Stimulated activated CD4-positive, alpha-beta T cell treated with anti-CD3 and anti-CD28 coated beads, Interleukin-4, amount 100 ng/mL, for 48 hours (primary cell): ENCODE measurements around the gene RNF180.
"Not testable (repeated sequence)": the region's sequence is repeated elsewhere in the genome, so short reads cannot be mapped to it uniquely, and the experiment has no call there.

Experiments used
- DNase-seq, 2 donors: peaks; one replicate each; pipeline ENCODE4 v3.0.0-alpha.2; 2020; ENCODE audit warnings: low read depth in 2 of 2

Gene RNF180

DNA sequence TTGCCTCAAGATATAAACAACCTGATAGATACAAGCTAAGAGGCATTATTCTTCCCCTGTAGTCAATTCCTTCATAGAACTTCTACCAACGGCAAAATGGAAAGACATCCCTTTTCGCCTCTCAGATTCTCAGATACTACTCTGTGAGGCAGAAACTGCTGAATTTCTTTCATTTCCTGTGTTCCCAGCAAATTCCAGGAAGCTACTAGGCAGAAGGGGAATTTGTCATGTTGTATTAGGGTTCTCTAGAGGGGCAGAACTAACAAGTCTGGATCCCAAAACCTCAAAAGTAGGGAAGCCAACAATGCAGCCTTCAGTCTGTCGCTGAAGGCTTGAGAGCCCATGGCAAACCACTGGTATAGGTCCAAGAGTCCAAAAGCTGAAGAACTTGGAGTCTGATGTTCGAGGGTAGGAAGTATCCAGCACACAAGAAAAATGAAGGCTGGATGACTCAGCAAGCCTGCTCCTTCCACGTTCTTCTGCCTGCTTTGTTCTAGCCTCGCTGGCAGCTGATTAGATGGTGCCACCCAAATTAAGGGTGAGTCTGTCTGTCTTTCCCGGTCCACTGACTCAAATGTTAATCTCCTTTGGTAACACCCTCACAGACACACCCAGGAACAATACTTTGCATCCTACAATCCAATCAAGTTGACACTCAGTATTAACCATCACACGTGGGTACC lies 15.2 kb downstream of the RNF180 start:
- no peak for DNase-seq

DNA sequence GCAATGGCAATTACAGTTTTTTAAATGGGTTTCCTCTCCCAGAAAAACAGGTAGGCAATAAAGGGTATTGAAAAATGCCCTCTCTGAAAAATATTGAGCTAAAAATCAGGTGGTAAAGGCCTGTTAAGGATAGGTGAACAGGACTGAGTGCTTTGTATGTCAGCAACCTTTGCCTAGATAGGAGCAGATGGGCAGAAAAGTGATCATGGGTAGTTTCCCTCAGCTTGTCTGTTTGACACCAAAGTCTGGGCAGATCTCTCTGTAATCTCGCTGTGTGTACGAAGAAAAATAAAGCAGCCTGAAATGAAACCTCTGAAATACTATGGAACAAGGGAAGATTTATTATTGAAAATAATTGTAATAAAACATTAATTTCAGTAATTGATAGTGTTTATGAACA lies 15.8 kb downstream of the RNF180 start:
- DNase-seq: no peak

DNA sequence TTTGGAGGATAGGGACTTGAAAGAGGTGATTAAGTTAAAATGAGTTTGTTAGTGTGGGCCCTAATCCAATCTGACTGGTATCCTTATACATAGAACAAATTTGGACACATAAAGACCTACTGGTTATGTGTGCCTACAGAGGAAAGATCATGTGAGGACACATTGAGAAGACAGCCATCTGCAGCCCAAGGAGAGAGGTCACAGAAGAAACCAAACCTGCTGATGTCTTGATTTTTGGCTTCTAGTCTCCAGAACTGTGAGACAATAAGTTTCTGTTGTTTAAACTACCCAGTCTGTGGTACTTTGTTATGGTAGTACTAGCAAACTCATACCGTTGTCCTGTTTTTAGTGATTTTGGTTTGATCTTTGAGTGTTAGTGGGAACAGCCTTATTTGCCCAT lies 18.3 kb downstream of the RNF180 start:
- no peak for DNase-seq

DNA sequence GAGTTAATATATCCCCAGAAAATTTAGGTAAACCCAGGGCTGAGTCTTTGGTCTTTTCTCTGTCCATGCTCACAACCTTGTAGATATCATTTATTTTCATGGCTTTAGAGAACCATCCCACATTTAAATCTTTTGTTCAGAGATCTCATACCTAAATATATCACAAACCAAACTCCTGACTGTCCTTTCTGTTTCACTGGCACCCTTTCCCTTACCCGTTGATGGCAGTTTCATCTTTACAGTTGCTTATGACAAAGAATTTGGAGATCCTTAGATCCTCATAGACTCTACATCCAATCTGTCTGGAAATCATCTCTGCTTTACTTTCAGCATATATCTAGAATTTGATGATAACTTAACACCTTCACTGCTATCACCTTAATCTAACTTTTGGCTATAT lies 19.2 kb downstream of the RNF180 start:
- no peak for DNase-seq

DNA sequence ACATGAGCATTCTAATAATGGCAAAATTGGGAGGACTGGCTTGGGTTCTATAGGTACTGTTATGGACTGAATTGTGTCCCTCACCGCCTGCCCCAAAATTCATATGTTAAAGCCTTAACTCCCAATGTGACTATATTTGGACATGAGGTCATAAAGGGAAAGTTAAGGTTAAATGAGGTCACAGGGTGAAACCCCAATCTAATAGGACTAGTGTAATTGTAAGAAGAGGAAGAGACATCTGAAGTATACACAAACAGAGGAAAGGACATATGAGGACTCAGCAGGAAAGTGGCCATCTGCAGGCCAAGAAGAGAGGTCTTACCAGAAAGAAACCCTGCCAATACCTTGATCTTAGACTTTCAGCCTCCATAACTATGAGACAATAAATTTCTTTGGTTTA lies 23.1 kb downstream of the RNF180 start:
- no peak for DNase-seq

DNA sequence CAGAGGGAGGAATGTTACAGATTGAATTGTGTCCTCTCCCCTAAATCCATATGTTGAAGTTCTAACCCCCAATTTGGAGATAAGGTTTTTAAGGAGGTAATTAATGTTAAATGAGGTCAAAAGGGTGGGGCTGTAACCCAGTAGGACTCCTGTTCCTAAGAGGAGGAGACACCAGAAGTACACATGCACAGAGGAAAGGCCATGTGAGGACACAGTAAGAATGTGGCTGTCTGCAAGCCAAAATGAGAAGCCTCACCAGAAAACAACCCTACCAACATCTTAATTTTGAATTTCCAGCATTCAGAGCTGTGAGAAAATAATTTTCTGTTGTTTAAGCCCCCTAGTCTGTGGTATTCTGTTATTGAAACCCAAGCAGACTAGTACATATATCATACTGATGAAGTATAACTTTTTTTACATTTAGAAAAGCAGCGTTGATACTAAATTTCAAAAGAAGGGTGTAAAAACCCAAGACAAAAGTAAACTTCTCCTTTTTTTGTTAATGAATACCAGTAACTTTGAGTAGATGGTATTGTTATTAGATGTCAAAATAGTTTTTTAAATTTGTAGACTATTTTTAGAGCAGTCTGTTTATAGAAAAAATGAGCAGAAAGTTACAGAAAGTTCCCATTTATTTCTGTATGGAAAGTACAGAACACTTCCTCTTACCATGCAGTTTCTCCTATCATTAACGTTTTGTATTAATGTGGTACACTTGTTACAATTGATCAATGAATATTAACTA lies 25.1 kb downstream of the RNF180 start:
- DNase-seq: no peak

DNA sequence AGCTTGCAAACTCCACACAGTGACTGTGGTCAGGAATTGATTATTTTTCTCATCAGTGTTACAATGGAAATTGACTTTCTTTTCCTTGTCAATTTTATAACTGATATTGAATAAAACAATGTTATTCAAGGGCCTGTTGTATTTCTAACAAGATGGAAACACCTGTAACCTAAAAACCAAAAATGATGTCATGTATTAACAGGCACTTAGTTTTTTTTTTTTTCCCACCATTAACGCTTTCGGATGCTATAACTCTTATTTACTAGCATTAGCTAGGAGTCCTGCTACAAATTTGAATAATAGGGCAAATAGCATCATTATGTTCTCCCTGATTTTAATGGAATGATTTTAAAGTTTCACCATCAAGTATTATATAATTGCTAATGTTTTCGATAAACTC lies 30.3 kb downstream of the RNF180 start:
- no peak for DNase-seq

DNA sequence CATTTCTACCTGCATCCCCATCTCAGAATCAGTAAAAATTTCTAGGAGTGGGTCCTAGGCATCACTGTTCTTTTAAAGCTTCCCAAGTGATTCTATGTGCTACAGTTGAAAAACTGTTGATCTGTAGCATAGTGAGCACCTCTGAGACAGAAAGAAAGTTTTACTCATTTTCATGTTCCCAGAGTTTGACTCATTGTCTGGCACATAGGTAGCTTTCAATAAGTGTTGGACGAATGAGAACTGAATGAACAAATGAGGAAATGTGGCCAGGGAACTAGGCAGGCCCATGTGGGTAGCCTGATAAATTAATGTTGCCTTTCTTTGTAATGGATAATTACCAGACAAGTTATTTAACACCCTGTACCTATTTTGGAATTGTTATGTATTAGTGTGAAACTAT lies 33.8 kb downstream of the RNF180 start:
- DNase-seq: no peak

DNA sequence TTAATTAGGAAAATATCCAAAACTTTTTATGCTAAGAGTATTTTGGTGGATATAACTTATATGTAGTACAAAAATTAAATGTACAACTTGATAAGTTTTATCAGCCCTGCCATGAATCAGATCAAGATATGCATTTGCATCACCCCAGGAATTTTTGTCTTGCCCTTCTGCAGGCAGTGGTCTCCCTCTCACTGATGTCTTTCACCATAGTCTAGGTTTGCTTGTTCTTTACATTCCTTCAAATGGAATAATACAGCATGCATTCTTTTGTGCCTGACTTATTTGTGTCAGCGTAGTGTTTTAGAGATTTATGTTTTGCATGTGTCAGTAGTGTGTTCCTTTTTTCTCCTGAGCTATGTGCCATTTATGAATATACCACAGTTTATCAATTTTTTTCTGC lies 36.4 kb downstream of the RNF180 start:
- DNase-seq: no peak

DNA sequence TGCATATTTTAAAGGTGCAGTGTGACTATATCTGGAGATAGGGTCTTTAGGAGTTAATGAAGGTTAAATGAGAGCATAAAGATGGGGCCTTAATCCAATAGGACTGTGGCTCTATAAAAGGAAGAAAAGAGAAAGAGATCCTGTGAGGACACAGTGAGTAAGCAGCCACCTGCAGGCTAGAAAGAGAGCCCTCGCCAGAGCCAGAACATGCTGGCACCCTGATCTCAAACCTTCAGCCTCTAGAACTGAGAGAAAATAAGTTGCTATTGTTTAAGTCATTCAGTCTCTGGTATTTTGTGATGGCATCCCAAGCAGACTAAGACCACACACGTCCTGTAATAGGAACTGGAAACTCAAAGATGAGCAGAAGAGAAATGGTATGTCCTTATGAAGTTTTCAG lies 41.0 kb downstream of the RNF180 start:
- DNase-seq: no peak

DNA sequence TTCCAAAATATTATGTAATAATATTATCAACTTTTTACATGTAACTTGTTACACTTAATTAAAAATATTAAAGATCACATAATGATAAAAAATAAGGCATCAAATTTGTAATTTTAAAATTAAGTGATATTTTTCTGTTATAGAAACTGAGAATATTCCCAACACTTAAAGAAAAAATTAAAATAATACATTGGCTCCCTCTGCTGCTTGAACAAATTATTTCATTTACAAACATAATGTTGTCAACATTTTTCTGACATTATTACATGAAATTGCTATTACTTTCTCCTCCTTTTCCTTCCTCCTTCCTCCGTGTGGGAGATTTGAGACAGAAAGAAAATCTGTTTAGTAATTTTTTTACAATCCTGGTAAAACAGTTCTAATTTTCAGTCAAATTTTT lies 42.3 kb downstream of the RNF180 start:
- no peak for DNase-seq

DNA sequence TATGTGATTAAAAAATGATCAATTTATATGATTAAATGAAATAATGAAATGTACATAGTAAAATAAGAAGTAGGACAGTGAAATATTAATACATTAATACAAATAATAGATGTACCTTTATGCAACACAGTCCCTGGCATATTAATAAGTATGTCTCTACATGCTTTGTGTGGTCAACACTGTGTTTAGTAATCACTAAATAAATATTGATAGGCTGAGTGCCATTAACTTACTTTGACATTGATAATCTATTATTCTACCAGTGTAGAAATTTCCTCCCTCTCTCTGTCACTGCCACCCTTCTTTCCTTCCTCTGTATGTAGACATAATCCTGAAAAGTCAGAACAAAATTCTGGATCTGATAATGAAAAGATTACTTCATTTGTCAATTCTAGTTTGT lies 43.7 kb downstream of the RNF180 start:
- DNase-seq: no peak

DNA sequence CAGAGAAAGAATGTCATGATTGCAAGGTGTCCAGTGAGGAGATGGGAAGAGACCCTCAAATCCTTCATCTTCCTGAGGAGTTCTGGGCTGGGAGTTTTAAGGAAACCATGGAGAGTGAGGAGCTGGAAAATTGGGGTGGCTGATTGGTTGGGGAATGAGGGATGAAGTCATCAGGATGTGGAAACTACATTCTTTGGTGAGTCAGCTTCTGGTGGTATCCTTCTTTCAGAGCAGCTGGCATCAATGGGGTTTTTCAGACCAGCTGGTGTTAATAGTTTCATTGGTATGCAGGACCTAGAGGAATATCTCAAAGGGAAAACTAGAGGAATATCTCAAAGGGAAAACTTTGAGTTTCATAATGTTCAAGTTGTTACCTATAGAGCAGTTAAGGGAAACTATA lies 45.2 kb downstream of the RNF180 start:
- no peak for DNase-seq

DNA sequence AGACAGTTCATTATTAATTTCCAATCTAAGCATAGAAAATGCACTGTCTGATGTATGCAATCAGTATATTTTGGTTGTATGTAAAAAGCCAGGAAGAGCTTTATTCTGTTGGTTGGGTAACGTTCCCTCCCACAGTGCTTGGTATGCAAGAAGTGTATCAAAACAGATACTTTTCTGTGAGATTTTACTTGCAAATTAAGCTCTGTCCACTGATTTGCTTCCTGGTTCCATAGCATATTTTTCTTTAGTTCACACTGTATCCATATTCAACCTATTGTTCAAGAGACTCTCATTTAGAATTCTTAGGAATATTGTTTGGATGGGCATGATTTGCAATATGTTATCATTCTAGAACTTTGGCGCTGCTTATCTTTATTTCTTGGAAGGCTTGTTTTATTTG lies 47.4 kb downstream of the RNF180 start:
- no peak for DNase-seq

DNA sequence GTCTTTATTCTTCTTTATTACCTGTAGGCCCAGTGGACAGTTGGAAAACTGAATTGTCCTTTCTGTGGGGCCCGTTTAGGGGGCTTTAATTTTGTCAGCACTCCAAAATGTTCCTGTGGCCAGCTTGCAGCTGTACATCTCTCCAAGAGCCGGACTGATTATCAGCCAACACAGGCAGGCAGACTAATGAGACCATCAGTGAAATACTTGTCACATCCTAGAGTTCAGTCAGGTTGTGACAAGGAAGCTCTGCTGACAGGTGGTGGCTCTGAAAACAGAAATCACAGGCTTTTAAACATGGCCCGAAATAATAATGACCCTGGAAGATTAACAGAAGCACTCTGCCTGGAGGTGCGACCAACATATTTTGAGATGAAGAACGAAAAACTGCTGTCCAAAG lies 47.9 kb downstream of the RNF180 start:
- no peak for DNase-seq

DNA sequence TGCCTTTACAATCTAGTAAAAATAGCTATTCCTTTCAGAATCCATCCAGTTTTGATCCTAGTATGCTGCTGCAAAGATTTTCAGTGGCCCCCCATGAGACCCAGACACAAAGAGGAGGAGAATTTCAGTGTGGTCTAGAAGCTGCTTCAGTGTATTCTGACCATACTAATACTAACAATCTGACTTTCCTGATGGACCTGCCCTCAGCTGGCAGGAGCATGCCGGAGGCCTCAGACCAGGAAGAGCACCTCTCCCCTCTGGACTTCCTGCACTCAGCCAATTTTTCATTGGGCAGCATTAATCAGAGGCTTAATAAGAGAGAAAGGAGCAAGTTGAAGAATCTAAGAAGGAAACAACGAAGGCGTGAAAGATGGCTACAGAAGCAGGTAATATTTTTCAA lies 48.5 kb downstream of the RNF180 start:
- no peak for DNase-seq

DNA sequence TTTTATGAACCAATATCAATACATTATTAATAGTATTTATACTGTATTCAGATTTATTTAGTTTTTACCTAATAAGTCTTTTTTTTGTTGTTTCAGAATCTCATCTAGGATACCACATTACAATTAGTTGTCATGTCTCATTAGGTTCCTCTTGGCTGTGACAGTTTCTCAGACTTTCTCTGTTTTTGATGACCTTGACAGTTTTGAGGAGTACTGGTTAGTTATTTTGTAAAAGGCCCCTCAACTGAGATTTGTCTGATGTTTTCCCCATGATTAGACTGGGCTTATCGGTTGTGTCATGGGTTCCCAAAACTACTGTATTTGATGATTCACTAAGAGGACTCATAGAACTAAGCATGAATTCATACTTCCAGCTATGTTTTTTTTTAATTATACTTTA lies 56.3 kb downstream of the RNF180 start:
- no peak for DNase-seq

DNA sequence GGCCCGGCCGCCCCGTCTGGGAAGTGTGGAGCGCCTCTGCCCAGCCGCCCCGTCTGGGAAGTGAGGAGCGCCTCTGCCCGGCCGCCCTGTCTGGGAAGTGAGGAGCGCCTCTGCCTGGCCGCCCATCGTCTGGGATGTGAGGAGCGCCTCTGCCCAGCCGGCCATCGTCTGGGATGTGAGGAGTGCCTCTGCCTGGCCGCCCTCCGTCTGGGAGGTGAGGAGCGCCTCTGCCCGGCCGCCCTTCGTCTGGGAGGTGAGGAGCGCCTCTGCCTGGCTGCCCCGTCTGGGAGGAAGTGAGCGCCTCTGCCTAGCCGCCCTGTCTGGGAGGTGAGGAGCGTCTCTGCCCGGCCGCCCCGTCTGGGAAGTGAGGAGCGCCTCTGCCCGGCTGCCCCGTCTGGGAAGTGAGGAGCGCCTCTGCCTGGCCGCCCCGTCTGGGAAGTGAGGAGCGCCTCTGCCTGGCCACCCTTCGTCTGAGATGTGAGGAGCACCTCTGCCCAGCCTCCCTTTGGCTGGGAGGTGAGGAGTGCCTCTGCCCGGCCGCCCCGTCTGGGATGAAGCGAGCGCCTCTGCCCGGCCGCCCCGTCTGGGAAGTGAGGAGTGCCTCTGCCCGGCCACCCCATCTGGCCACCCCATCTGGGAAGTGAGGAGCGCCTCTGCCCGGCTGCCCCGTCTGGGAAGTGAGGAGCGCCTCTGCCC lies 59.8 kb downstream of the RNF180 start:
- not testable (repeated sequence) for DNase-seq

DNA sequence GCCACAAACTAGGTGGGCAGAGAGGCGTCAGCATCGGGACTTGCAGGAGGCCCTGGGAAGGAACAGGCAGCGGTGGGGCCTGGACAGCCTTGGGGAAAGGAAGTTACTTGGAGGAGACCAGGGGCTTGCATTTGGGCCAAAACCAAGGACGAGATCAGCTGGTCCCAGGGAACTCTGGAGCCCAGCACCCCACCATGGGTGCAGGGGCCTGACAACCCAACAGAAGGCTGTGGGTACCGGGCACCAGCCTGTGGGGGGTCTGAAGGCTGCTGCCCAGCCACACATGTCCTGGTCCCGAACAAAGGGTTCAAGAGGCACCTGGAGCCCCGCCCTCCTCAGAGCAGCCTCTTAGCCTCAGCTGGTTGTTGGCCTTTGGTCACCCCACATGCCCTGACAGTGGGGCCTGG lies 61.5 kb downstream of the RNF180 start:
- DNase-seq: not testable (repeated sequence)

DNA sequence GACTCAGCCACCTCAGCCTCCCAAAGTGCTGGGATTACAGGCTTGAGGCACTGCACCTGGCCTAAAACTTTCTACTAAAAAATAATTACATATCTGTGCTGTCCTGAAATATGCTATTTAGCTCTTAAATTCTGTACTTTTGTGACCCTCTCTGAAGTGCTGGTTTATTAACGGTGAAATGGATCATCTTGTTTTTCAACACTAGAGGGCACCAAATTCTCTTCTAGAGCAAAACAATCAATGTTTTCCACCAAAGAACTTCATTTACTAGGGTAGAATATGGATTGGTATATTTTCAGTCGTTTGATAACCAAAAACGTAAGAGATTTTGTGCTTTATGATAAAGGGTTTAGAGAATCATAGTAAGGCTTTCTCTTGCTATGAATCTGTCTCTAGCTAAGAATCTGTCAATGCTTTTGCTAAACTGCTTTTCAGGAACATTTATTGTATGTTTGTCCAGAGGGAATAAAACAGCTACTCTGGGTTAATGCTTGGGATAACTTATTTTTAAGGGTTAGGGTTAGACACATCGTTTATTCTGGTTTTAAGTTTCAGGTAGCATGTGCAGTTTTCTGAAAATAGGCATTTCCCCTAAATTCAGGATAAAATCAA lies 63.6 kb downstream of the RNF180 start:
- no peak for DNase-seq

DNA sequence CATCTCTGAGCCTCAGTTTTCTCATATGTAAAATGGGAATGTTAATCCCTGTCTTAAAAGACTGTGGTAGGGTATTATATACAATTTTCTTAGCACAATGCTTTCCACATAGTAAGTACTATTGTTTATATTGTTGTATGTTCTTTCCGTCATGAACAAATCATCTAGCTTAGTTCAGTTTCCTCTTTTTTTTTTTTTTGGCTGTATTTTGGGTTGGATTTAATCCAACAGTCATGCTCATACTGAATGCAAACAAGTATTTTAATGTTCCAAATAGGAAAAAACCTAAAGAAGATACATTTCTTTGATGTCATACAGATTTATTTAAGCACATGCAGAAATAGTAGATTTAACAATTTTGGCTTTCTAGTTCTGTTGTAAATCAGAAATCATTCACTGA lies 95.1 kb downstream of the RNF180 start:
- DNase-seq: no peak

DNA sequence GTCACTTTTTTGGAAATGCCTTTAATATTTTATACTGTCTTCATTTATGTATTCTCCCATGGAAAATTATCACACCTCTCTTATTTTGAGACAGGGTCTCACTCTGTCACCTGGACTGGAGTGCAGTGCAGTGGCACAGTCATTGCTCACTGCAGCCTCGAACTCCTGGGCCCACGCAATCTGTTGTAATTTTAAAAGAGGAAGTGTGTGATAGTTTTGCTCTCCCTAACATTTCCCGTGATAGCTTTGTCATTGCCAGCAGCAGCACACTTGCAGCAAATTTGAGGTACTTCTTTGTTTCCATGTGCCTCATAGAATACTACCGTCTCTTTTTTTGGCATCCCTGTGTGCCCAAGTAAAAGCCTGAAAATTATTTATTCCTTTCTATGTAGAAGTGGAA lies 103.5 kb downstream of the RNF180 start:
- DNase-seq: no peak

DNA sequence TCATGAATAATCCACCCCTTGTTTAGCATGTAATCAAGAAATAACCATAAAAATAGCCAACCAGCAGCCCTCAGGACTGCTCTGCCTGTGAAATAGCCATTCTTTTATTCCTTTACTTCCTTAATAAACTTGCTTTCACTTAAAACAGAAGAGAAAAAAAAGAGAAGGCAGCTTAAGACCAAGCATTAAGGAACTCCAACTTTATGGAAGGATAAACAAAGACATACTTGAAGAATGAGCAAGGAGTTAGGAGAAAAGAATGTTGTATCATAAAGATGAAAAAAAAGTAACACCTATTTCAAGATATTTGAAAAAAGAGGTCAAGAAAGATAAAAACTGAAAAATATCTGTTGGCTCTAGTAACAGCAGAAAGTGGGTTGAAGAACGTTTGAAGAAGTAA lies 107.6 kb downstream of the RNF180 start:
- no peak for DNase-seq
